ENCODE measurements around the gene TIMELESS.
A peak's percentile ranks its signal among the peaks of the same experiment; 100 is the strongest.
"Not testable (repeated sequence)": the region's sequence is repeated elsewhere in the genome, so short reads cannot be mapped to it uniquely, and the experiment has no call there.

TIMELESS gene

DNA sequence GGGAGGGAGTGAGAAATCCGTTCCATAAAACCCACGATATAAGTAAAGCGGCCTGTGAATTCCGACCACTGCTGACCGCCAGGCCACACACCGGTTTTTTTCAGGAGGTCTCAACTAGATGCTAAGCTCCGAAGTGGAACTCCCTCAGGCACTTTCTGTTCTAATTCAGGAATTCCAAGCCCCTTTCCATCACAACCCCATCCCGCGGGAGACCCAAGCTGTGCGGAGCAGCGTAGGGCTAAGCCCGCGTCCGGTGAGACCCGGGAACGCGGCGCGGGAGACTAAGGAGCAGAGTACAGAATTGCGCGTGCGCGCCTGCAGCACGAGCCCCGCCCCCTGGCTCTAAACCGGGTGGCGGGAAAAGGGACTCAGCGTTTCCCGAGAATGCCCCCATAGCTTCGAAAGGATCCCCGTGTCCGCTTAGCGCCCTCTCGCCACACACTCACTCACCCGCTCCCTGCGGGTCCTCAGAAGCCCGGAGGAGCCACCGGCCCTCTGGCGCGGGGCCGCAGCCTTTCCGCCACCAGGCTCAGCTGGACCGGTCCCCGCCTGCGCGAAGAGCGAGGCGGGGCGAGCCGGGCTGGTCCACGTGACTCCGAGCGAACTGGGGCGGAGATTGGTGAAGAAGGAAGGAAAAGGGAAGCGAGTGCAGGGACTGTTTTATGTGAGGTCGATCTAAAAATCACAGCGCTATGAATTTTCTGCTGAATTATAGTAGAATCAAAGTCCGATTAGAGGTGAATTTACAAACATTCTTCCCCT is at the start of gene TIMELESS:
Gene TIMELESS, minus strand, starts transcription at position 567 of the 762 bp plus-strand sequence. CDS start 15,256 bp downstream, outside the sequence.
- DNase-seq (ENCODE audit: low spot score) = peak; percentile 98

- DNase-seq (ENCODE audit: low spot score) = not testable (repeated sequence)
Observed at GRCh38 chr12:56498126-56498902, 49.1 kb upstream of the TIMELESS start.

GRCh38 chr12:56496704-56497103 is 47.5 kb upstream of the TIMELESS start:
- DNase-seq (ENCODE audit: low spot score) = not testable (repeated sequence)

DNA sequence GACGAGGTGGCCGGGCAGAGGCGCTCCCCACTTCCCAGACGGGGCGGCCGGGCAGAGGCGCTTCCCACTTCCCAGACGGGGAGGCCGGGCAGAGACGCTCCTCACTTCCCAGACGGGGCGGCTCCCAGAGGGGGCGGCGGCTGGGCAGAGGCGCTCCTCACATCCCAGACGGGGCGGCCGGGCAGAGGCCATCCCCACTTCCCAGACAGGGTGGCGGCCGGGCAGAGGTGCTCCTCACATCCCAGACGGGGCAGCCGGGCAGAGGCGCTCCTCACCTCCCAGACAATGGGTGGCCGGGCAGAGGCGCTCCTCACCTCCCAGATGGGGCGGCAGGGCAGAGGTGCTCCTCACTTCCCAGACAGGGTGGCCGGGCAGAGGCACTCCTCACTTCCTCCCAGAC is 45.3 kb upstream of the TIMELESS start:
- not testable (repeated sequence) for DNase-seq (ENCODE audit: low spot score)

- DNase-seq (ENCODE audit: low spot score) = not testable (repeated sequence)
Observed at GRCh38 chr12:56494106-56494415, 44.8 kb upstream of the TIMELESS start.

DNA sequence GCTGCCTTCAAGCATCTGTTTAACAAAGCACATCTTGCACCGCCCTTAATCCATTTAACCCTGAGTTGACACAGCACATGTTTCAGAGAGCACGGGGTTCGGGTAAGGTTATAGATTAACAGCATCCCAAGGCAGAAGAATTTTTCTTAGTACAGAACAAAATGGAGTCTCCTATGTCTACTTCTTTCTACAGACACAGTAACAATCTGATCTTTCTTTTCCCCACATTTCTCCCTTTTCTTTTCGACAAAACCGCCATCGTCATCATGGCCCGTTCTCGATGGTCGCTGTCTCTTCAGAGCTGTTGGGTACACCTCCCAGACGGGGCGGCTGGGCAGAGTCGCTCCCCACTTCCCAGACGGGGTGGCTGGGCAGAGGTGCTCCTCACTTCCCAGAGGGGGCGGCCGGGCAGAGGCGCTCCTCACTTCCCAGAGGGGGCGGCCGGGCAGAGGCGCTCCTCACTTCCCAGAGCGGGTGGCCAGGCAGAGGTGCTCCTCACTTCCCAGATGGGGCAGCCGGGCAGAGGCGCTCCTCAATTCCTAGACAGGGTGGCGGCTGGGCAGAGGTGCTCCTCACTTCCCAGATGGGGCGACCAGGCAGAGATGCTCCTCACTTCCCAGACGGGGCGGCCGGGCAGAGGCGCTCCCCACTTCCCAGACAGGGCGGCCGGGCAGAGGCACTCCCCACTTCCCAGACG is 44.3 kb upstream of the TIMELESS start:
- not testable (repeated sequence) for DNase-seq (ENCODE audit: low spot score)

DNA sequence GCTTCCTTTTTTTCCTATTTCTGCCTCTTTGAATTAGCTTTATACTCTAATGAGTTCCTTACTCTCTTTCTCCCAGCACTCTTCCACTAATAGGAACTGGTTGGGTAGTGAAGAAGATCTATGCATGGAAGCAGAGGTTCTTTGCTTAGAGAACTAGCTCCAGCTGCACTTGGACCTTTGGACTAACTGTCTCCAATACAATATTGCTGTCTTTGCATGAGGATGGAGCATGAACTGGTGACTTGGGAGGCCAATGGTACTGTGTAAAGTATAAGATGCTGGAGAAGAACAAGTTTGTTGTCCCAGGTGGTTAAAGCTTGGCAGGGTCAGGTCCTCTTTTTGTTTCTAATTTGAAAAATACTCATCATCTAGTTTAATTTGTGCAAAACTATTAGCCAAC is 41.1 kb upstream of the TIMELESS start:
- DNase-seq (ENCODE audit: low spot score) = no peak

GRCh38 chr12:56488041-56488955 is 39.1 kb upstream of the TIMELESS start, which contains the start of gene GLS2:
Gene GLS2 (minus strand): TSS chr12:56488161. CDS start chr12:56488118, 43 bp downstream.
- DNase-seq (ENCODE audit: low spot score) = peak; percentile 95

GRCh38 chr12:56487448-56488040 is 38.3 kb upstream of the TIMELESS start:
- DNase-seq (ENCODE audit: low spot score) = no peak

DNA sequence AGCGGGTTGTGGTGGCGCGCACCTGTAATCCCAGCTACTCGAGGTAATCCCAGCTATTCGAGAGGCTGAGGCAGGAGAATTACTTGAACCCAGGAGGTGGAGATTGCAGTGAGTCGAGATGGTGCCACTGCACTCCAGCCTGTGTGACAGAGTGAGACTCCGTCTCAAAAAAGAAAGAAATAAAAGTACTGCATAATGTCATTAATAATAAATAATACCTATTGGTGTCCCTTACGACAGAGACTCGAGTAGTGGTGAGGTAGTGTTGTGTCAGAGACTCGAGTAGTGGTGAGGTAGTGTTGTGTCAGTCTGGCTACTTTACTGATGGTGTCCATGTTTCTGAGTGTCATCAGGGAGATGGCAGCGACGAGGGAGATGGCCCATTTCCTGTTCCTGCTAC is 37.5 kb upstream of the TIMELESS start:
- no peak for DNase-seq (ENCODE audit: low spot score)

GRCh38 chr12:56484566-56484965 is 35.3 kb upstream of the TIMELESS start:
- no peak for DNase-seq (ENCODE audit: low spot score)

GRCh38 chr12:56479625-56480024 is 30.4 kb upstream of the TIMELESS start:
- DNase-seq (ENCODE audit: low spot score) = no peak

- DNase-seq (ENCODE audit: low spot score) = no peak
Observed at GRCh38 chr12:56477521-56478225, 28.4 kb upstream of the TIMELESS start.

DNA sequence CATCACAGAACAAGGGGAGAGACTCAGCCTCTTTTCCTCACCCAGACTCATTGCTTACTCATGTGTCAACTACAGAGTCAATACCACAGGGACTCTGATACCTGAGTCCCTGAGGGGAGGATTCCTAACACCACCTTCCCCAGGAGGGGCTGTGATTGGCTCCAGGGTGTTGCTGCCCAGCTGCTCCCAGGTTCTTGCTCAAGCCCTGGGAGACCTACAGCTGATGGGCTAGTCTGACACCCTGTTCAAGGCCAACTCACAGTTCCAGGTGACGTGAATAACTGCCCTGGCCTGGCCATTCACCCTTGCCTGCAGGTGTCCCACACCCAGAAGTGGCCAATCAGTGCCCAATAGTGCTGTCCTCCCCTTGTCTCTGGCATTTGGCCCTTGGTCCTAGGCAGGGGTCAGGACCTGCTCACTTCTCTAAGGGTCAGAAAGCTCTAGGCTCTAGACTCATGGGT is 27.8 kb upstream of the TIMELESS start:
- no peak for DNase-seq (ENCODE audit: low spot score)

- no peak for DNase-seq (ENCODE audit: low spot score)
Observed at GRCh38 chr12:56476143-56476542, 26.9 kb upstream of the TIMELESS start.

- DNase-seq (ENCODE audit: low spot score) = no peak
Observed at GRCh38 chr12:56474389-56474788, 25.2 kb upstream of the TIMELESS start.

DNA sequence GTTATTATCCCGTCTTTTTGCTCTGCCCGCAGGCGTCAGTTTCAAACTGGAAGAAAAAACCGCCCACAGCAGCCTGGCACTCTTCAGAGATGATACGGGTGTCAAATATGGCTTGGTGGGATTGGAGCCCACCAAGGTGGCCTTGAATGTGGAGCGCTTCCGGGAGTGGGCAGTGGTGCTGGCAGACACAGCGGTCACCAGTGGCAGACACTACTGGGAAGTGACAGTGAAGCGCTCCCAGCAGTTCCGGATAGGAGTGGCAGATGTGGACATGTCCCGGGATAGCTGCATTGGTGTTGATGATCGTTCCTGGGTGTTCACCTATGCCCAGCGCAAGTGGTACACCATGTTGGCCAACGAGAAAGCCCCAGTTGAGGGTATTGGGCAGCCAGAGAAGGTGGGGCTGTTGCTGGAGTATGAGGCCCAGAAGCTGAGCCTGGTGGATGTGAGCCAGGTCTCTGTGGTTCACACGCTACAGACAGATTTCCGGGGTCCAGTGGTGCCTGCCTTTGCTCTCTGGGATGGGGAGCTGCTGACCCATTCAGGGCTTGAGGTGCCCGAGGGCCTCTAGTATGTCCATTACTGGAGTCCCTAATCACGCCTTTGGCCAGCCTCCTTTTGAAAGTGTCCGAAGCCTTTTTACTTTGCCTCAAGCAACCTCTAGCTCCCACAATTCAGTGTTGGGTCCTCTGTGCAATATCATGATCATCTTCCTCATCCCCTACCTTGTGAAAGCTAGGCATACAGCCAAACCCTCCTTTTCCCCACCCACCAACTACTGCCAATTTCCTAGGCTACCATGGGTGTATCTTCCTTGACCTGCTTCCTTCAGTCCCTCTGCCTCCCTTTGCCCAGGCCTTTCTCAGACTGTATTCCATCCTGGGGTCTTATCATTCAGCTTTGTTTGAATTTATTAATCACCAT is 20.0 kb upstream of the TIMELESS start:
- DNase-seq (ENCODE audit: low spot score) = no peak

DNA sequence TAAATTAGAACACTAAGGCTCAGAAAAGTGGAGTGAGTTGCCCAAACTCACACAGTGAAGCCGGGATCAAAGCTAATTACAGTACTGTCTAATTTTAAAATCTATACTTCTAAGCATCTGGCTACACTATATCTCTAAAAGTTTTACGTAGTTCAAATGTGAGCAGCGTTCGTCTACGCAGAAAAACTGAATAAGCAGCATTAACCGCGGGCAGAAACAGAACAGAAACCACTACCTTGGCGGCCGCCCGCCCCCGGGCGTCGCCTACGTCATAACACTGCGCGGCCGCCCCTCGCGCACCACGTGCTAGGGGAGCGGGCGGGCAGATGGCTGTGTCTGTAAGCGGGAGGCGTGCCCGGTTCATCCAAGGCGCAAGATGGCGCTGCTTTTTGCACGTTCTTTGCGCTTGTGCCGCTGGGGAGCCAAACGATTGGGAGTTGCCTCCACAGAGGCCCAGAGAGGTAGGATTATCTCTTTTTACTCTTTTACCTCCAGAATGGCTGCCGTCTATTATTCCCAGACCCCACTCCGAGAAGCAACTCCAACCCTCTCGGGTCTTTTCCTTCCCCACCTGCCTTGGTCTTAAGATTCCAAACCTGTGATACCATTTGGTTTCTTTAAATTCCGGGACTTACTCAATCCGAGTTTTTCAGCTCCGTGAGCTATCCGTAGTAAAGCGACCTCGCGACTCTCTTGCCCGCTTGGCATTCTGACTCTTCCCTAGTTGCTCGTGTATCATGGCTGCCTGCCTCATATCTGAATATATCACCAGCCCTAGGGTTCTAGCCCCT is 19.2 kb upstream of the TIMELESS start, which contains the start of gene SPRYD4:
Gene SPRYD4, plus strand, starts transcription at position 363 of the 791 bp plus-strand sequence. Its CDS starts 14 bp downstream, at position 377.
- peak; percentile 97 for DNase-seq (ENCODE audit: low spot score)

All from AG08395 (cell line).